ENCODE results near the gene ABHD16A. TPM values are rescaled to one million over a fixed set of nuclear protein-coding genes. Genes with fewer than 3 reads are reported as not detected.

The ABHD16A gene
- total RNA-seq, 1 experiment from 2014 or later, result 89.9 TPM

DNA sequence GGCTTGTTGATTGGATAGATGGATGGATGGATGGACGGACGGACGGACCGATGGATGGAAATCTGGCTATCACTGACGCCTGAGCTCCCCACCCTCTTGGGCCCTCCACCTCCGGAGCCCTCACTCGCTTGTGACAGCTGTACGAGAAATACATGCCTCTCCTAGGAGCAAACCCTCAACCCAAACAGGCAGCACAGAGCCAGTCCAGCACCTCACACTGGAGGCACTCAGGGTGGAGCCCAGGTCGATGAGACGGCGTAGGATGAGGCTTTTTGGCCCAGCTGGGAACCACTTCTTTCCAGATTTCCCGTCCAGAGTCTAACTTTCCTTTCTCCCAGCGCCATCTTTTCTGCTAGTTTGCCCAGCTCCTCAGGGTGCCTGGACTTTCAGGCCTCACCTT is 19.5 kb downstream of the ABHD16A start:
- Mint-ChIP-seq H3K27me3 (ENCODE audit: unreplicated experiment) (no peaks in the 10 kb centered on the region), H3K4me1 (ENCODE audit: low read depth, unreplicated experiment) (peaks cover 28% of the 10 kb centered on the region), H3K4me3 (ENCODE audit: low read depth, unreplicated experiment) (peak overlapping the region; percentile 75), H3K9me3 (ENCODE audit: low read depth, unreplicated experiment) (no peaks in the 10 kb centered on the region), H3K27ac (ENCODE audit: unreplicated experiment) (peak overlapping the region; percentile 55), H3K36me3 (ENCODE audit: insufficient read depth, unreplicated experiment) (peaks cover 48% of the 10 kb centered on the region)
- CTCF ChIA-PET, result interaction anchor here (1.5 kb wide), 1 partner anchor 86 kb away, joined by 8 read pairs; no protein-coding TSS in a partner anchor
- intact Hi-C loops (cut with micrococcal nuclease; ENCODE audit: unreplicated experiment), result no loop called here
- no TSS peak for BruUV-seq (replicated peaks)
- TF ChIP-seq, protein P1, sequence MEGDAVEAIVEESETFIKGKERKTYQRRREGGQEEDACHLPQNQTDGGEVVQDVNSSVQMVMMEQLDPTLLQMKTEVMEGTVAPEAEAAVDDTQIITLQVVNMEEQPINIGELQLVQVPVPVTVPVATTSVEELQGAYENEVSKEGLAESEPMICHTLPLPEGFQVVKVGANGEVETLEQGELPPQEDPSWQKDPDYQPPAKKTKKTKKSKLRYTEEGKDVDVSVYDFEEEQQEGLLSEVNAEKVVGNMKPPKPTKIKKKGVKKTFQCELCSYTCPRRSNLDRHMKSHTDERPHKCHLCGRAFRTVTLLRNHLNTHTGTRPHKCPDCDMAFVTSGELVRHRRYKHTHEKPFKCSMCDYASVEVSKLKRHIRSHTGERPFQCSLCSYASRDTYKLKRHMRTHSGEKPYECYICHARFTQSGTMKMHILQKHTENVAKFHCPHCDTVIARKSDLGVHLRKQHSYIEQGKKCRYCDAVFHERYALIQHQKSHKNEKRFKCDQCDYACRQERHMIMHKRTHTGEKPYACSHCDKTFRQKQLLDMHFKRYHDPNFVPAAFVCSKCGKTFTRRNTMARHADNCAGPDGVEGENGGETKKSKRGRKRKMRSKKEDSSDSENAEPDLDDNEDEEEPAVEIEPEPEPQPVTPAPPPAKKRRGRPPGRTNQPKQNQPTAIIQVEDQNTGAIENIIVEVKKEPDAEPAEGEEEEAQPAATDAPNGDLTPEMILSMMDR (IDR thresholded peaks at IDR 0.05; ENCODE audit: unreplicated experiment), result no peak
- no peak for DNase-seq

DNA sequence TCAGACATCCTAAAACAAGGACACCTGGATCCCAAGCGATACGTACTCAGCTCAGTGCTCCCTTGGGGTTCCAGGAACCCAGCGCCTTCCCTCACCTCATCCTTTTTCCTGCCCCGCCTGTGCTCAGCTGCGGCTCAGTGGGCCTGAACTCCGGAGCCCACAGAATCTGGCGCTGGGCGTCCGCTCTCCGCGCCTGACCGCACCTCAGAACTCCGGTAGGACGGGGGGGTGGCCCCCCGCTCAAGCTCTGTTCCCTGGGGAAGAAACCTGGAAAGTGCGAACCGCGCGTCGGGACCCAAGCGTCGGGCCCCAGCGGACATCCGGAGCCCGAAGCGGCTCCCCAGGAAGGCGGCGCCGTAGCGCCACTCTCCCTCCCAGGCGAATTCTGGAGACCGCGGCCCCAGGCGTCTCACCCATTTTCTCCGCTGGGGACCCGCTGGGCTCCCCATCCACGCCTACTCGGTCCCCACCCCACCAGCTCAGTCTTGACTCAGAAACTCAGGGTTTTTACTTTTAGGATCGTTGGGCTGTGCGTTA is 21.9 kb downstream of the ABHD16A start:
- Mint-ChIP-seq H3K36me3 (ENCODE audit: insufficient read depth, unreplicated experiment) (peaks cover 35% of the 10 kb centered on the region), H3K9me3 (ENCODE audit: low read depth, unreplicated experiment) (no peaks in the 10 kb centered on the region), H3K4me1 (ENCODE audit: low read depth, unreplicated experiment) (peaks cover 28% of the 10 kb centered on the region), H3K27me3 (ENCODE audit: unreplicated experiment) (no peaks in the 10 kb centered on the region), H3K27ac (ENCODE audit: unreplicated experiment) (peak overlapping the region; percentile 89), H3K4me3 (ENCODE audit: low read depth, unreplicated experiment) (peak overlapping the region; percentile 75)
- intact Hi-C loops (cut with micrococcal nuclease; ENCODE audit: unreplicated experiment), result loop anchor here (2.0 kb wide), 1 partner anchor 150 kb away; no protein-coding TSS in a partner anchor
- BruUV-seq (replicated peaks), result TSS peak; percentile 71
- peak; percentile 81 for DNase-seq
- TF ChIP-seq, protein P1 (IDR thresholded peaks at IDR 0.05; ENCODE audit: unreplicated experiment), result no peak
- CTCF ChIA-PET, result interaction anchor here (0.6 to 2.1 kb wide), 13 partner anchors 9 to 515 kb away, joined by 3 to 26 read pairs (median 6); partner anchors contain the start of genes DDAH2, LSM2, MSH5 and NEU1

DNA sequence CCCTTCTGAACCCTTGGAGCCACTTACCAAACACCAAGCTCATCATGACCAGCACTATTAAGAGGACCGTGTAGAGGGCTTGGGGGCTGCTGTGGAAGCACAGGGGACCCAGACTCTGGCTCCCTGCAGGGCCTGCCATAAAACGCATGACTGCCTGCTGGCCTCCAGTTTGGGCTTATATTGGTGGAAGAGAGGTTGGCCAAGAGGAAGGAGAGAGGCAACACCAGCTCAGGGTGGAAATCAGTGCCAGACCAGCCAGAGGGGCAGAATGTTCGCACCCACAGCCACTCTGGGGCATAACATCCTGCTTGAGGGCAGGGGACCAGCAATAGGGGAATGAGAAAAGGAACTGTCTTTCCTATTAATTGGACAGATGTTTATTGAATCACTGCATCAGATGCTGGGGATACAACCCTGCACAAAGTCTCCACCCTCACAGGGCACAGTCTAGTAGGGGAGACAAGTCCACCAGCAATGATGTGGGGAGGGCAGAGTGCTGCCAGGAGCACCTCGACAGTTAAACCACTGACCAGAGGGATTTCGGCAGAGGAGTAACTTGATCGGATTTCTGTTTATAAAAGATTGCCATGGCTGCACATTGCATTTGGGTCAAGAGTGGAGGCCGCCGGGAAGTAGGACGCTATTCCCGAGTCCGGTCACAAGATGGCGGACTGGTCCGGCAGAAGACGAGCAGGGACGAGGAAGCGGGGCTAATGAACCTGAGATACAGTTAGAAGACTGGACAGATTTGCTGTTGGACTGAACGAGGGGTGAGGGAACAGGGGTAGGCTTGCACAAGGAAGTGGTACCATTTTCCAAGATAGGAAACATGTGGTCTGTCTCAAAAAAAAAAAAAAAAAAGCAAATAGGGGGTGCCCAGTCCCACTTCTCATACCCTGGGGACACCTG is 22.6 kb downstream of the ABHD16A start, which contains the start of gene LY6G5C:
LY6G5C (minus strand) TSS at position 842 of the 909 bp plus-strand sequence; CDS start at position 148, 694 bp downstream.
- Mint-ChIP-seq H3K36me3 (ENCODE audit: insufficient read depth, unreplicated experiment) (peaks cover 37% of the 10 kb centered on the region), H3K27me3 (ENCODE audit: unreplicated experiment) (no peaks in the 10 kb centered on the region), H3K9me3 (ENCODE audit: low read depth, unreplicated experiment) (no peaks in the 10 kb centered on the region), H3K4me3 (ENCODE audit: low read depth, unreplicated experiment) (peak within 1 kb of the TSS; percentile 75), H3K27ac (ENCODE audit: unreplicated experiment) (peak within 1 kb of the TSS; percentile 89), H3K4me1 (ENCODE audit: low read depth, unreplicated experiment) (peaks cover 28% of the 10 kb centered on the region)
- BruUV-seq (replicated peaks), result no TSS peak
- DNase-seq, result peak; percentile 94
- intact Hi-C loops (cut with micrococcal nuclease; ENCODE audit: unreplicated experiment), result loop anchor here (1.0 to 2.0 kb wide), 4 partner anchors 58 to 272 kb away; no protein-coding TSS in a partner anchor
- TF ChIP-seq, protein P1 (IDR thresholded peaks at IDR 0.05; ENCODE audit: unreplicated experiment), result peak; percentile 83
- CTCF ChIA-PET, result interaction anchor here (0.6 to 2.1 kb wide), 13 partner anchors 10 to 516 kb away, joined by 3 to 26 read pairs (median 6); partner anchors contain the start of genes DDAH2, LSM2, MSH5 and NEU1

DNA sequence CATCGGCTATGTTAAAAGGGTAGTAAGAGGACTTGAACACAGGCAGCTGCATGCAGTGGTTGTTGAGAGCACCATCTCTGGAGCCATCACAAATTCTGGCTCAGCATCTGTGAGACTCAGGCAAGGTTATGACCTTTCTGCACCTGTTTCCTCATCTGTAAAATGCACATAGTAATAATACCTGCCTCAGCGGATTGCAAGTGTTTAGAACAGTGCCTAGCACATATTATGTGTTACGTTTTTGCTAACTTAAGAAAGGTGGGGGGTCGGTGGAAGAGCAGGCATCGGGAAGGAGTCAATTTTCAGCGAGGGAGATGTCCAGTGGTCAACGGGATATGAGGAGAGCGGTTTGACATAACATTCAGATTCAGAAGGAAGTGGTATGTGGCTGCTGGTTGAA is 25.2 kb downstream of the ABHD16A start:
- no peak overlapping the region for H3K4me3 Mint-ChIP-seq (ENCODE audit: low read depth, unreplicated experiment)
- CTCF ChIA-PET, result no interaction called here
- intact Hi-C loops (cut with micrococcal nuclease; ENCODE audit: unreplicated experiment), result no loop called here
- BruUV-seq (replicated peaks), result no TSS peak
- H3K4me1 Mint-ChIP-seq (ENCODE audit: low read depth, unreplicated experiment), result peaks cover 20% of the 10 kb centered on the region
- TF ChIP-seq, protein P1 (IDR thresholded peaks at IDR 0.05; ENCODE audit: unreplicated experiment), result no peak
- peaks cover 51% of the 10 kb centered on the region for H3K36me3 Mint-ChIP-seq (ENCODE audit: insufficient read depth, unreplicated experiment)
- no peak overlapping the region for H3K27ac Mint-ChIP-seq (ENCODE audit: unreplicated experiment)
- no peak for DNase-seq
- H3K9me3 Mint-ChIP-seq (ENCODE audit: low read depth, unreplicated experiment), result no peaks in the 10 kb centered on the region
- no peaks in the 10 kb centered on the region for H3K27me3 Mint-ChIP-seq (ENCODE audit: unreplicated experiment)
